HCT116 (cell line): ENCODE data around the gene RNPC3.

ENCODE experiments used
- CEBPB ChIP-seq: IDR thresholded peaks from 2 replicates; pipeline ENCODE4 v1.6.1; 2012; ENCODE audit warnings: low read depth
- POLR2A ChIP-seq: IDR thresholded peaks from 2 replicates; pipeline ENCODE4 v1.7.0; 2011; ENCODE audit warnings: borderline replicate concordance; ENCODE audit not compliant: insufficient read depth, insufficient read length; ENCODE audit errors: extremely low read depth
- POLR2AphosphoS5 ChIP-seq: IDR thresholded peaks from 2 replicates; pipeline ENCODE4 v1.6.1; 2011; ENCODE audit warnings: mild to moderate bottlenecking, low read depth, low read length, moderate library complexity
- REST ChIP-seq: IDR thresholded peaks from 2 replicates; pipeline ENCODE4 v1.6.1; 2012; ENCODE audit warnings: low read depth
- SP1 ChIP-seq: IDR thresholded peaks from 2 replicates; pipeline ENCODE4 v1.6.1; 2012; ENCODE audit warnings: low read depth
- ZNF274 ChIP-seq: fragments of 200-500 bp; sonication (Bioruptor generic); IDR thresholded peaks from 2 replicates; pipeline ENCODE4 v1.6.1; 2014; ENCODE audit warnings: mild to moderate bottlenecking, low read depth, low read length, inconsistent platforms
- TF ChIP-seq, protein P1 (sequence below), 3 experiments: fragments of 200-600 bp in 1 of 3; sonication (generic) in 1 of 3; IDR thresholded peaks in 2 of 3; conservative IDR thresholded peaks in 1 of 3; 2 replicates each; pipeline ENCODE4 v1.5.1; 2012 to 2017; ENCODE audit warnings: low read depth in 2 of 3, low read length in 2 of 3, antibody characterized with exemption in 1 of 3, borderline replicate concordance in 1 of 3, control low read depth in 1 of 3, mild to moderate bottlenecking in 1 of 3, mixed read lengths in 1 of 3, mixed run types in 1 of 3, moderate library complexity in 1 of 3; ENCODE audit not compliant: insufficient read depth in 1 of 3

DNA sequence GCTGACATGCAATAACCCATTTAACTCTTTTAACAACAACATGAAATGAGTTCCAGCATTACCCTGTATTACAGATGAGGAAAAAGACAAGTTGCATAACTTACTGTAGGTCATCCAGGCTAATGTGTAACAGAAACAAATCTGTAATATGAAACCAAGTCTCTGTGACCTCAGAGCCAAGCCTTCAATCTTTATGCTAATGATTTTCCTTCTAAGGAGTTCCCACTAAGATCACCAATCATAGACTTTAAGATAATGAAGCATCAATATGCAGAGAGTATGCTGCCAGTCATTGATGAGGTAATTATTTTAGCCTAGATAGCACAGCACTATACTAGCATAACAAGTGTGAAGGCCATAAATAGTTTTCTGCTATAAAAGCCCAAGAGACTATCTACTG, 35.6 kb upstream of the RNPC3 start:
- TF ChIP-seq POLR2A (no peak), SP1 (no peak), POLR2AphosphoS5 (no peak), CEBPB (no peak), REST (no peak), ZNF274 (no peak)
- TF ChIP-seq, protein P1, sequence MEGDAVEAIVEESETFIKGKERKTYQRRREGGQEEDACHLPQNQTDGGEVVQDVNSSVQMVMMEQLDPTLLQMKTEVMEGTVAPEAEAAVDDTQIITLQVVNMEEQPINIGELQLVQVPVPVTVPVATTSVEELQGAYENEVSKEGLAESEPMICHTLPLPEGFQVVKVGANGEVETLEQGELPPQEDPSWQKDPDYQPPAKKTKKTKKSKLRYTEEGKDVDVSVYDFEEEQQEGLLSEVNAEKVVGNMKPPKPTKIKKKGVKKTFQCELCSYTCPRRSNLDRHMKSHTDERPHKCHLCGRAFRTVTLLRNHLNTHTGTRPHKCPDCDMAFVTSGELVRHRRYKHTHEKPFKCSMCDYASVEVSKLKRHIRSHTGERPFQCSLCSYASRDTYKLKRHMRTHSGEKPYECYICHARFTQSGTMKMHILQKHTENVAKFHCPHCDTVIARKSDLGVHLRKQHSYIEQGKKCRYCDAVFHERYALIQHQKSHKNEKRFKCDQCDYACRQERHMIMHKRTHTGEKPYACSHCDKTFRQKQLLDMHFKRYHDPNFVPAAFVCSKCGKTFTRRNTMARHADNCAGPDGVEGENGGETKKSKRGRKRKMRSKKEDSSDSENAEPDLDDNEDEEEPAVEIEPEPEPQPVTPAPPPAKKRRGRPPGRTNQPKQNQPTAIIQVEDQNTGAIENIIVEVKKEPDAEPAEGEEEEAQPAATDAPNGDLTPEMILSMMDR (IDR thresholded peaks at IDR 0.05 in 2 of 3, conservative IDR thresholded peaks at IDR 0.05 in 1 of 3; ENCODE audit: borderline replicate concordance in 1 of 3, insufficient read depth in 1 of 3, low read depth in 2 of 3, low read length in 2 of 3), result no peak
